GM18499 (cell line): ENCODE data around the gene NHS.

ENCODE experiments used
- ATAC-seq: cut with Tn5 transposase; IDR thresholded peaks from one replicate; pipeline ENCODE4 v1.9.1; 2021; ENCODE audit warnings: moderate number of reproducible peaks; ENCODE audit not compliant: insufficient read depth, unreplicated experiment

The NHS gene

GRCh38 chrX:17535229-17535628 is 160.2 kb downstream of the NHS start:
- no peak for ATAC-seq

DNA sequence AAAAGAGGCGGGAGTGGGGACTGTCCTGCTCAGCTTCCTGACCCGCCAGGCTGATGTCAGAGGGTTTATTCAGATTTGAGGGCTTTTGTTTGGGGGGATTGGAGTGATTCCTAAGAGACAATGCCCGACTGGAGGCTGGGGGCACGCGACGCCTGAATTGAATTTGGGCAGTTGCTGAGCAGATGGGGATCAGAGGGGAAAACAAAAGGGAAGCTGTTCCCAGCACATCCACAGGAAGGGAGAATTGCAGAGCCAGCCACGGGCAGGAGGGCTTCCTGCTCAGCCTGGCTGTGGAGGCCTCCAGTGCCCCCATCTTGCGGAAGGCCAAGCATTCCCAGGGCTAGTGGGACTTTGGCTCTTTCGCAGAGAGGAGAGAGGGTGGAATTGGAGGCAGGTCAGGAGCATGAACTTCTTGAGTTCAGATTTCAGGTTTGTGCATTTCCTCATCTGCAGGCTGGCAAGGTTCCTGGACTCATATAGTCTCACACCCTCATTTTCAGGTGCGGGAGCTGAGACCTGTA is 162.8 kb downstream of the NHS start:
- ATAC-seq: no peak

- no peak for ATAC-seq
Observed at GRCh38 chrX:17542123-17542522, 167.1 kb downstream of the NHS start.

GRCh38 chrX:17544821-17545220 is 169.8 kb downstream of the NHS start:
- no peak for ATAC-seq

- no peak for ATAC-seq
Observed at GRCh38 chrX:17546356-17546755, 171.4 kb downstream of the NHS start.

DNA sequence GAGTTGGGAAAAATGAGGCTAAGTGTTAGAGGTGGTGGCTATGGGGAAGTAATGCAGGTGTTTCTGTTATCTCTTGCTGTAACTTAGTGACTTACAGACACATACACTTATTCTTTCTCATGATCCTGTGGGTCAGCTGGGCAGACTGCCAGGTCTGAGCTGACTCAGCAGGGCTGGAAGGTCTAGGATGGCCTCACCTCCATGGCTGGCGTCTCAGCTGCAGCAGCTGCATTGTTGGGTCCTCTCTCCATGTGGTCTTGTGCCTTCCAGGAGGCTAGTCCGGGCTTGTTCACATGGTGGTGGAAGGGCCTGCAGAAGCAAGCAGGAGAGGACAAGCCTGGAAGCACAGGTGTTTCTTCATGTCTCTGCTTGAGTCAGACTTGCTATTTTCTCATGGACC is 172.7 kb downstream of the NHS start:
- peak; percentile 53 for ATAC-seq

GRCh38 chrX:17549107-17549651 is 174.2 kb downstream of the NHS start:
- ATAC-seq: no peak

DNA sequence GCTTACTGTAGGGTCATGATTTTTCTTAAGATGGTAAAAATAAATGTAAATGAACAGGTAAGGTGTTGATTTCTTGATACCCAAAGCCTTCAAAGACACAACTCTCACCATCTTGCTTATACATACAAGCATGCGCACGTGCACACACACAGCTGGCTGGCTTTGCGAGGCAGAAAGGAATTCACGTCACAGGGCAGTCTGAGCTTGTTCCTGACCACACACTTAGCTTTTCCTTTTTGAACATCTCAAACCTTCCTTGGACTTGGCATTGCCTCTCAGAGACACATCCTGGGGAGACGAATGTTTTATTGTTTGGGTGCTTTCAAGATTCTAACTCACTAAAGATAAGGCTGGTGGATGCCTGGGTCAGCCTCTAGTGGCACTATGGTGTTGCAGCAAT is 175.0 kb downstream of the NHS start:
- no peak for ATAC-seq

DNA sequence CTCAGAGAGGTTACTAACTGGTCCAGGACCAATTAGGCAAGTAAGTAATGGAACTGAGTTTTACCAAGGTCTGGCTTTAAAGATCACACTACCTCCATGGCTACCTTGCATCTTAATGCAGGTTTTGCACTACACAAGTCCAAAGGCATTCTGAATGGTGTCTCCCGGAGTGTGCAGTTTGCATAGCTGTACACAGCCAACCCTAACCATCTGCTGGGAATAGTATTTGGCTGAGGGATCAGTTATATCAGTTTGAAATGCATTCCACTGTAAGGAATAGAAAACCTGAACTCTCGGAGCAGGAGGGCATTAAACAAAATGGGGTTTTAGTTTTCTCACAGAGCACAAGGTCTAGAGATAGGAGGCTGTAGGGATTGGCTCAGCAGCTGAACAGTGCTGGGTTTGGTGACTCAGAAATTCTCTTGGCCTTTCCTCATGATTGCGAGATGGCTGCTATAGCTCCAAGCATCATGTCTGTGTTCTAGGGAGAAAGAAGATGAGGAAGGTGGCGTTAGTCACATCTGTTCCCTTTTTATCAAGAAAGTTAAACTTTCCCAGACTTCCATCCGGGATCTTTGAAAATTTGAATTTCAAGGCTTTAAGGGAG is 177.1 kb downstream of the NHS start:
- no peak for ATAC-seq

GRCh38 chrX:17553469-17553868 is 178.5 kb downstream of the NHS start:
- ATAC-seq: no peak

- no peak for ATAC-seq
Observed at GRCh38 chrX:17553961-17554482, 179.0 kb downstream of the NHS start.

DNA sequence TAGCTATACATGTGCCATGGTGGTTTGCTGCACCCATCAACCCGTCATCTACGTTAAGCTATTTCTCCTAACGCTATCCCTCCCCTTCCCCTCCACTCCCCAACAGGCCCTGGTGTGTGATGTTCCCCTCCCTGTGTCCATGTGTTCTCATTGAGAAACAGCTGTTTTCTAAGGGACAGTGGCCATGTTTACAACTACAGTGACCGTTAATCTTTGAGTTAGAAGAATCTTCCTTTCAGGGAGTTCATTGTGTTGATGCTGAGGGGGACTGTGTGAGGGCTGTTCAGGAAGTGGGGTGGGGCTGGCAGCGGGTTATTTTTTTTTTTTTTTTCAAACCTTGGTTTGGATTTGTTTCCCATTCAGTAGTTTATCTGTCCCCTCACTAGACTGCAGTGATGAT is 179.9 kb downstream of the NHS start:
- ATAC-seq: no peak

GRCh38 chrX:17555846-17556245 is 180.8 kb downstream of the NHS start:
- no peak for ATAC-seq

DNA sequence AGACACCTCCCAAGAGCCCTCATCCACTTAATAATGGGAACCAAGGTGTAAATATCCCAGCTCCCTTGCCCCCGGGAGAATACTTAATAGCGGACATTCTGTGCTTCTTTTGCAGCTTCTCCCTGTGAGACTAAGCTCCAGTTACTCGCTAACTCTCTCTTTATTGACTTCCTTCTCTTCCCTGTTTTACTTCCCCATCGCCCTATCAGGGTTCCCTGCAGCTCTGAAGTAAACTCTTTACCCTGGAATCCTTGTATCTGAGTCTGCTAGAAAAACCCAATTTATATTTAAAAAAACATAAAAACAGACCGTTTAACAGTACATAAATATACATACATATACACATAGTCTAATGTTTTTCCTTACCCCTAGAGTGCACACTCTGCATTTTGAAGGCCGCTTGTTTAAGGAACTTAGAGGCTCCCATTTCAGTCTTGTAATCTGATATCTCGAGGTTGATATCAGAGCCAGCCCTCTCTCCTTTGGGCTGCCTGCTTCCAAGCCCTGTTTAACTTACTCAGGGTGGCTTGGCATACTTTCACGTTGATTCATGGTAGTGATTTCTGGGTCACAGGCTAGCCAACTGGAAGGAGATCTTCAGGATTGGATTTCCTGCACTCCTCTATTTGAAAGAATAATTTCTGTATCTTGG is 184.9 kb downstream of the NHS start:
- ATAC-seq: no peak

DNA sequence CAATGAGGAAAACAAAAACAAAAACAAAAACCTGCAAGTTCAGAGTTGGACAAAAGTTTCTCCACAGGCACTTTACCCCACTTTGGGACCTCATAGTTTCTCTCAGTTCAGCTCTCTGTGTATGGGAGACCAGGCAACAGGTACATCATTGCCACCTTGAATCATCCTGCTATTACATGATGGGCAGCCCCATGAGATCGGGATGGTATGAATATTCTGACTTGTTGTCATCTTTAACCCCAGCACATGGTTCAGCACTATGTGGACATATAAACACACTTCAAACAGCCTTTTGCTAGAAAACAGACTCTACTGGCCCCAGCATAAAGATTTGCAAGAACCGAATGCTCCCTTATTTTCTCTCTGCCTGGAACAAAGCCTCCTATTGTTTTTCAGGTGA is 185.4 kb downstream of the NHS start:
- no peak for ATAC-seq

- no peak for ATAC-seq
Observed at GRCh38 chrX:17563076-17563475, 188.1 kb downstream of the NHS start.

- no peak for ATAC-seq
Observed at GRCh38 chrX:17563515-17563914, 188.5 kb downstream of the NHS start.

DNA sequence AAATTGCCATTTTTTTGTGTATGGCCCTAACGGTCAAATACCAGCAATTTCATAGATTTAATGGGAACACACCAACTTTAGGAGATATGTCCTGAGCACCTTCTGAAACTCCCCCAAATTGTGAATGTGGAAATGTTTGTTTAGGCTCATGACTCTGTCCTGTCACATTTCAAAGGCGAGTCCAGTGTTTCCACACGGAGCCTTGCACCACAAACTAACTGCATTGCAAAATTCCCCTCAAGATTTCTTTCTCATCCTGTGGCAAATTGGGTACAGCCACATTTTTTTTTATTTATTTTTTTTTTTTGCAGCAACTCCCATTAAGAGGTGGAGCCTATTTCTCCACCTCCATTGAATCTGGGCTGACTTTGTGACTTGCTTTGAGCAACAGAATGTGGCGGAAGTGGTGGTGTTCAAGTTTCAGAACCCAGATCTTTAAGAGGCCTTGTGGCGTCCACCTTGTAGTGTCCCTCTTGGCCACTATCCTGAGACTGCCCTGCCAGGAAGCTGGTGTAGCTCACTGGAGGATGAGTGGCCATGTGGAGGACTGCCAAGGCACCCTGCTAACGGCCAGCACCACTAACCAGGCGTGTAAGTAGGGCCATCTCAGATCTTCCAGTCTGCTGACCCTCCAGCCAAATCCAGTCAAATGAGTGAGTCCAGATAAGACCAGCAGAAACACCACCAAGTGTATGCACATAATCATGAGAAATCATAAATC is 189.8 kb downstream of the NHS start:
- no peak for ATAC-seq

- ATAC-seq: no peak
Observed at GRCh38 chrX:17566740-17567139, 191.7 kb downstream of the NHS start.

GRCh38 chrX:17567187-17567586 is 192.2 kb downstream of the NHS start:
- no peak for ATAC-seq

GRCh38 chrX:17567821-17568220 is 192.8 kb downstream of the NHS start:
- ATAC-seq: no peak
